Mucosa of descending colon (tissue), 3 donors: ENCODE measurements around the gene SAA1. TPM values are rescaled to one million over a fixed set of nuclear protein-coding genes. Genes with fewer than 3 reads are reported as not detected.
"Not testable (repeated sequence)": the region's sequence is repeated elsewhere in the genome, so short reads cannot be mapped to it uniquely, and the experiment has no call there.

Source experiments
- ATAC-seq: fragments of 200-7000 bp; cut with Tn5 transposase; one replicate; pipeline ENCODE4 v1.9.1; 2020; ENCODE audit warnings: mild to moderate bottlenecking, moderate library complexity
- DNase-seq, 3 donors: peaks; one replicate each; pipeline ENCODE4 v3.0.0-alpha.2; 2020
- H3K36me3 ChIP-seq: fragments of 200-600 bp; one replicate; pipeline ENCODE4 v1.8.0; 2021; ENCODE audit warnings: low read depth, mild to moderate bottlenecking
- H3K4me1 ChIP-seq: fragments of 200-600 bp; one replicate; pipeline ENCODE4 v1.8.0; 2021; ENCODE audit warnings: low read depth, mild to moderate bottlenecking
- H3K4me3 ChIP-seq: fragments of 200-600 bp; one replicate; pipeline ENCODE4 v1.8.0; 2021; ENCODE audit warnings: mild to moderate bottlenecking
- H3K9me3 ChIP-seq: fragments of 200-600 bp; one replicate; pipeline ENCODE4 v1.8.0; 2021; ENCODE audit warnings: mild to moderate bottlenecking
- CTCF ChIP-seq: fragments of 200-600 bp; IDR thresholded peaks from one replicate; pipeline ENCODE4 v1.8.0; 2022; ENCODE audit warnings: antibody characterized with exemption, mild to moderate bottlenecking
- intact Hi-C, 2 donors: fragments of 100-400 bp; cut with DNase I in 1 of 2; cut with micrococcal nuclease in 1 of 2; formaldehyde crosslinking; loops; one replicate each; pipeline versions ENCODE4 v1.11.0 to v1.11.1; 2022; cut with DNase I, micrococcal nuclease
- total RNA-seq, 3 donors: library from RNA; stranded (reverse); fragmentation: NEBNext Ultra II Directional in 2 of 3; extraction: Animal tissue kit (Norgen Biotek cat#: 25700) in 2 of 3; gene quantifications; one replicate each; pipeline versions ENCODE4 v1.2.1 to v1.2.4, GENCODE V29; 2021 to 2023
- donor health status: DM: no; HTN: no; CAD: no; lungs with moderate emphysema.
- donor health status: DM: no; HTN: no; CAD: no.
- donor health status: DM: no; HTN: yes; CAD: no.

SAA1 gene
- total RNA-seq, 3 donors from 2014 or later = 3.9 to 11.3 (median 8.0) TPM

DNA sequence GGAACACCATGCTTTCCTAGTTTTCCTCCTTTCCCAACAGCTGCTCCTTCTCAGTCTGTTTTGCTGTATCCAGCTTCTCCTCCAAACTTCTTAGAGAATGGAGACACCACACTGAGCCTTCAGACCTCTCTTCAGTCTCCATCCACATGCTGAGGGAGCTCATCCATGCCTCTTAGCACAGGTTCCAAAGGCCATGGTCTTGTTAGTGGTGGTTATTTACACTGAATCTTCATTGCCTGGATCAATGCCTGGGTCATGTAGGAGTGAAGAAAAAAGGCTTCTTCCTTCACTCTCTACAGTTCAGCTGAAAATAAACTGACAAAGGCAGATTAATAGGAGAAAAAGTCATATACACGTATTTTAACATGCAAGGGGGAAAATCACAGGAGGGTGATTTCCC, 26.4 kb upstream of the SAA1 start:
- no peaks in the 10 kb centered on the region for H3K4me1 ChIP-seq
- no peak overlapping the region for H3K4me3 ChIP-seq
- TF ChIP-seq CTCF = no peak
- DNase-seq (no peak), ATAC-seq (no peak)
- no peaks in the 10 kb centered on the region for H3K36me3 ChIP-seq
- H3K9me3 ChIP-seq = no peaks in the 10 kb centered on the region
- intact Hi-C loops = no loop called here

DNA sequence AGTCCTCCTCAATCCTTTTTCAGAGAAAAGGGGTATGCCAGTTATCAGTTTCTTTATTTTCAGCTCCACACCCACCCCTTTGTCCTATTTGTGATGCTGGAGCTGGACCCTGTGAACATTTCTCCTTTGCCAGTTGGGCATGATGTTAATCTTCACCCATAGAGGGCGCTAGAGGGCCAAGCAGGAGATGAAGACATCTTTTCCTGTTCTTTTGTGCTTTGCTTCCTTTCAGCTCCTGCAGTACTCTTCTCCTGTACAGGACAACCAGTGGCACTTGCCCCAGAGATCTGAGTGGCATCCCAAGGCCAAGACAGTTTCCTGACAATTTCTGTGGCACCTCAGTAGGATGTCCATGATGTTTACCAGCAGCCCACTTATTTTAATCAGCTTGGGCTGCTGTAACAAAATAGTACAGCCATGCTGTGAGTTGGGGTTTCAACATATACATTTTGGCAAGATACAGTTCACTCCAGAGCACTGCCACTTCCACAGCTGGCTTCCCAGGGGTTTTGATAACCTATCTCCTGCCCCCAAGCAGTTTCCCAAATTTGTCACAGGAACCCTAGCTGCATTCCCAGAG, 22.2 kb upstream of the SAA1 start:
- no peaks in the 10 kb centered on the region for H3K9me3 ChIP-seq
- no peaks in the 10 kb centered on the region for H3K4me1 ChIP-seq
- no peak overlapping the region for H3K4me3 ChIP-seq
- ATAC-seq (peak; percentile 71), DNase-seq (peak in 1 of 3 donors; percentile 81)
- H3K36me3 ChIP-seq = no peaks in the 10 kb centered on the region
- peak; percentile 63 for TF ChIP-seq CTCF
- intact Hi-C loops = no loop called here

- no peak for TF ChIP-seq CTCF
- ATAC-seq = no peak
- no peaks in the 10 kb centered on the region for H3K9me3 ChIP-seq
- no peak for DNase-seq
- H3K36me3 ChIP-seq = no peaks in the 10 kb centered on the region
- no peaks in the 10 kb centered on the region for H3K4me1 ChIP-seq
- intact Hi-C loops = no loop called here
- no peak overlapping the region for H3K4me3 ChIP-seq
Measured at GRCh38 chr11:18245396-18245795, 20.7 kb upstream of the SAA1 start.

DNA sequence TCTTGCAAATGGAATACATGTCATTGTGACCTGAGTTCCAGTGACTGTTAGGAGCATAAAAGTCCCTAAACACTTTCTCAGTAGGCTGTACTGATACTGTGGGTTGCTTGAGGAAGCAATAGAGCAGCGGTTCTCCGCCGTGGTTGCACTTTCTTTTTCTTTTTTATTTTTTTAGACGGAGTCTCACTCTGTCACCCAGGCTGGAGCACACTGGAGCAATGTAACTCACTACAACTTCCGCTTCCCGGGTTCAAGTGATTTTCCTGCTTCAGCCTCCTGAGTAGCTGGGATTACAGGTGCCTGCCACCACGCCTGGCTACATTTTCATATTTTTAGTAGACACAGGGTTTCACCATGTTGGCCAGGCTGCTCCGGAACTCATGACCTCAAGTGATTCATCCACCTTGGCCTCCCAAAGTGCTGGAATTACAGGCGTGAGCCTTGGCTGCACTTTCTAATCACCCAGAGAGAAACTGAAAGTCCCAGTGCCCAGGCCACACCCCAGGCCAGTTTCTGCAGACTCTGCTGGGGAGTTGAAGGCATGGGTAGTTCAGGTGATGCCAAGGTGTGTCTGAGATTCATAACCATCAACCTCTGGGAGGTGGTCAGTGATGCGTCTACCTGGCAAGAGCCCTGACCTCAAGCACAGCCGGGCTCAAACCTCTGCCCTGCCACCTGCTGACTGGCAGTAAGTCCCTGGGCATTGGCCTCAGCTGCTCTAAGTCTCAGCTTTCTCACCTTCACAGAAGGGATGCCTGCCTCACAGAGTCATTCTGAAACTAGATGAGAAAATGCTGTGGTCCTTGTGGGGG, 19.5 kb upstream of the SAA1 start:
- H3K36me3 ChIP-seq, intact Hi-C loops, H3K4me1 ChIP-seq, H3K4me3 ChIP-seq, H3K9me3 ChIP-seq: not testable (repeated sequence)
- ATAC-seq = peak; percentile 91
- DNase-seq = peak in 2 of 3 donors; percentile 17 to 27

GRCh38 chr11:18247191-18247581, 18.9 kb upstream of the SAA1 start:
- ATAC-seq = peak; percentile 57
- intact Hi-C loops, H3K36me3 ChIP-seq, H3K9me3 ChIP-seq, DNase-seq, H3K4me3 ChIP-seq, H3K4me1 ChIP-seq: not testable (repeated sequence)

- intact Hi-C loops = no loop called here
- Histone ChIP-seq H3K9me3 (no peaks in the 10 kb centered on the region), H3K36me3 (no peaks in the 10 kb centered on the region), H3K4me3 (no peak within 1 kb of the TSS), H3K4me1 (no peaks in the 10 kb centered on the region)
- ATAC-seq (no peak), DNase-seq (no peak)
- TF ChIP-seq CTCF = no peak
Measured at GRCh38 chr11:18248561-18248960, 17.5 kb upstream of the SAA1 start, which contains the start of gene SAA2. Gene SAA2, minus strand, starts transcription at chr11:18248668. Its CDS starts 657 bp downstream, at chr11:18248011.
